ENCODE measurements around the gene ICA1.

ICA1 gene

DNA sequence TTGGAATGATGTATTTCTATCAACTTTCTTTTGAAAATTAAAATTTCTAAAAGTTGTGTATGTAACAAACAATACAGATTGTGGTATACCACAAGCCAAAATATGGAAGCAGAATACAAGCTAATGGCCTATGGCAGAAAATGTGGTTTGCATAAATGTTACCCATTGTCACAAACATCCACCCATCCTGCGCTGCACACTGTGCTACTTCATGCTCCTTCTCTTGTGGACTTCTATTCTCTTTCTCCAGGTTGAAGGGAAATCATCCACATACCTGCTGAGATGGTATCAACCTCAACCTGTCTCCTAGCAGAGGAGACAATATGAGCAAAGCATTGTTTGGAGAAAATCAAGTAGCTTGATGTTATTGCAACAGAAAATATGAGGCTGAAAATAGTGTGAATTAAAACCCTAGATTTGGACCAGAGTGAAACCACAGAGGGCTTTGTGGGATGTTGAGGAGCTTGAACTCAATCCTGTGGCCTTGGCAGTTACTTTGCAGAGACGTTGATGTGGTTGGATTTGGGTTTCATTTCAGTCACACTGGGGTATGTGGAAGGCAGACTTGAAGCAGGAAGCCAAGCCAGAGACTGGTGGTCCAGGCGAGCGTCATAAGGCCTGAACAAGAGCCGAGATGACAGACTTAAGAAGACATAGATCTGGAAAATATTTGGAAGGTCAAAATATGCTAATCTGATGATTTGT is 63.8 kb downstream of the ICA1 start:
- DNase-seq, result no peak

DNA sequence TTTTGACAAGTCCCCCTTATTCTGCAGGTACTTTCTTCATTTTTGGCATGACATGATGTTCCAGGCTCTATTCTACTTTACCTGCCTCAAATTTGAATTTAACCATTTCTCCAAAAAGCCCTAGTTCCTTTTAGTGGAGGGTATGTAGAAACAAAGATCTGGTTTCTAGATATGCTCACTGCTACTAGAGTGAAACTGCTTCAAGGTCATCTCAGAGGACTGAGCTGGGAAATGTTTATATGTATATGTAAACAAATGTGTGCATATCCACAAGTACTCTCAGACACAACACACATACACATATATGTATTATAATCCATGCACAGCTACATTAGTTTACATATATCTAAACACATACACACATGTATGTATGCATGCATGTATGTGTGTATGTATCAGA is 69.1 kb downstream of the ICA1 start:
- DNase-seq, result no peak

DNA sequence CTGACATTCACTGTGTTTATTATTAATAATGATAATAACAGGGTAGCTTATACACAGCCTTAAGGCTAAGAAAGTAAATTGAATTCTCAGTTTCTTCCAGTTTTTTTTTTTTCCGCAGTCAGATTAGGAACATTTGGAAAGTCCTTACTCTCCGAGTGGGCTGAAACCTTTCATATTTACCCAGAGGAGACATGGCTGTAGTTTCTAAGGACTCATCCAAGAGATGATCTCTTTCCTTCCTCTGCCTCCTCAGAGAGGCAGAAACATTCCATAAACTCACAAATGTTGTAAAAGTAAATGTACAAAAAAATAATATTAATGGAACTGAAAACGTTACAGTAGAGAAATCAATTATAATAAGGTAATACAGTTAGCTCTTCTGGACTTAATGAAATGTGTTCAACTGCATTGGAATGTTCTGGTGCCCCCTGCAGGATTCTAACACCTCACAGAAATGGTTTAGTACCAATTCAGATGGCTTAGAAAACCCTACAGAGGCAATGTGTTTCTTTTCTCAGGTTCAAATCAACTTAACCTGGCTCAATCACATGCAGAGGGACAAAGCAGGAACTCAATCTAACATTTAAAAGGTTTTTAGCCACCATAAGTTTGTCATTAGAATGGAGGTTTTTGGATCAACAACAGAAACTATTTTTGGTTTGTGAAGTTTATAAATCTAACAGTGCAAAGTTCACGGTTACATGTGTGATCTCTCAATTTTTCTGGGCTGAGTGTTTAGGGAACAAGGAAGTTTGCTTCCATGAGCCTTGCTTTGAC is 71.7 kb downstream of the ICA1 start:
- no peak for DNase-seq

DNA sequence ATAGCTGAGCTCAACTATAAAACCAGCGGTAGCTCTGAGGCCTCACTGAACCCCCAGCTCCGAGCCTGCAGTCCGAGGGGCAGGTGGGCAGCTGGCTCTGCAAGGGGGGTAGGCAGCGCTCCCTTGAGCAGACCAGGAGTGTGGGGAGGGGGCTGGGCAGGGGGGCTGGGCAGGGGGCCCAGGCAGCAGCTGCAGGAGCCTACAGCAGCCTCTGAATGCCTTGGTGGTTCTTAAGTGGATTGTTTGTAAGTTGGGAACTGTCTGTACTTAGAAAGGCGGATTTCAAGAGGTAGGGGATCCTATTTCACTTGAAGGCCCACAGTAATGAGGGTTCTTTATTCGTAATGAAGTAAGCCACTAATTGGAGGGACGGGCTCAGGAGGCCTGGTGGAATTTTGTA is 72.3 kb downstream of the ICA1 start:
- DNase-seq, result peak; percentile 90

DNA sequence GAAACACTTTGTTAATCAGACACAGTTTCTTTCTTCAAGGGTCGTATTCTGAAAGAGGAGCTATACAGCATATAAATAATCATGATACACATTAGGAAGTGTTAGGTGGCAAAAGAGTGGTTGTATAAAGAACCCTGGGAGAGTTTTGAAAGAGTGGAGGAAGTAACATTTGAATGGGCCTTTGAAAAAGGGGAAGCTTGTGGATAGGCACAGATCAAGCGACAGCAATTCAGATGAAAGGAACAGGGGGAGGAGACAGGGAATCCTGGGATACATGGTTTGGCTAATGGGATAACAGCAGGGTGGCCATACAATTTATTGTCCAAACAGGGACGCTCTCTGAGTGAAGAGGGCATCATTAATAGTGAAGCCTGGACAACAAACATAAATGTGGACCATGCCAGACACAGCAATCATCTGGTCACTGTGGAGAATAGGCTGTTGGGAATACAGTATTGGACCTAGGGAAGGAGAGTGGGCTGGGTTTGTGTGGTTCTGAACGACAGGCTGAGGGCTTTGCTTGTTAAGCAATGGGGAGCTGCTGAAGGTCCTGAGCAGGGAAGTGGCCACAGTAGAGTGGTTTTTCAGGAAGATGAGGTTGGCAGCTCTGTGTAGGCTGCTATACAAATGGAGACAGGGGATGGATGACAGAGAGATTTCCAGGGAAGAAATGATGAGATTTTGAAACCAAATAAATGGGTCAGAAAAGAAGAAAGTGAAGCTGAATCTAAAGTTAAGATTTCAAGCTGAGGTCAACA is 75.9 kb downstream of the ICA1 start:
- no peak for DNase-seq

DNA sequence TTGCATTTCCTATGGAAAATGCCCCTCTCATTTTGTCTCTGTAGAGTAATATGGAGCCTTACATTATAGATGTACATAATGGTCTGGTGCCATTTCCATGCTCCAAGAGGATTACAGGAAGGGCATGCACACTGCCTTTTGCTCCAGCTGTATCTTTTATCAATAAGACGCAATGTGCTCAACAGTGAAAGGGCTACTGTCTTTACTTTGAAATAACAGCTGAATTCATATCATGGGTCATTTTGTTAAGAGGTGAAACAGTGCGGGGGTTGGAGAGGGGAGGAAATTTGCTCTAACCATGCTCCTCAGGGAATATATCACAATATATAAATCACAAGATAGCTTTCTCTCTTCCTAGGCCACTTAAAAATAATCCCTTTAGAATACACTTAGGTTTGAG is 77.7 kb downstream of the ICA1 start:
- peak; percentile 28 for DNase-seq

DNA sequence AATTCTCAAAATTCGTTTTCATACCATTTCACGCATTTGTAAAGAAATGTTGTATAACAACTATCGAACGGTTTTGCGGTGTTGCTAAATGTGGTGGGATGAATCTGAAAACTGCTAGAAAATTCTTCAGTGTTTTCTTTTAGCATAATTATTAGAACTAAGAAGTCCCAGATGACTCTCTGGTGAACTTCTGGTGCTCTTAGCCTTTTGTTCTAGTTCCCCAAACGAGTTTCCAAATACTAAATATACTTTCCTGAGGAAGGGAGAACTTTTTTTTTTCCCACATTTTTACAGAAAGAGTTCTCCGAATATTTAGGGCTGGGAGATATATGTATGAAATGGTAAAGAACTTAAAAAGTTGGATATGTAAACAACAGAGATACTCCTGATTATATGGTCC is 82.5 kb downstream of the ICA1 start:
- DNase-seq, result no peak

DNA sequence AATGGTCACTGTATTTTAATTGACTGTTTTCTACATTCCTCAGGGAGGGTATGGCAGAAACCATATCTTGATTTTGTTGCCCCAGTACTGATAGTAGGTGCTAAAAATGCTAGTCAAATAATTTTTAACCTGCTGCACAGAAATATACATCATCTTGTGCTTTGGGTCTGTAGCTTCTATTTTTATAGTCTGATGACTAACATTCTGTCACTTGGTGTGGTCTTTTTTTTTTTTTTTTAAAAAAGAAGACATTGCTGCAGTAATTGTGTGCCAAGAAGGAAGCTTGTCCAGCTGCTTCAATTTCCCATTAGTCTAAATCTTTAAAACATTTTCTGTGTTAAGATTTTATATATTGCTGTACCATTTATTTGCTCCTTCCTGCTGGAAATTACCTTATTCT is 83.6 kb downstream of the ICA1 start:
- no peak for DNase-seq

DNA sequence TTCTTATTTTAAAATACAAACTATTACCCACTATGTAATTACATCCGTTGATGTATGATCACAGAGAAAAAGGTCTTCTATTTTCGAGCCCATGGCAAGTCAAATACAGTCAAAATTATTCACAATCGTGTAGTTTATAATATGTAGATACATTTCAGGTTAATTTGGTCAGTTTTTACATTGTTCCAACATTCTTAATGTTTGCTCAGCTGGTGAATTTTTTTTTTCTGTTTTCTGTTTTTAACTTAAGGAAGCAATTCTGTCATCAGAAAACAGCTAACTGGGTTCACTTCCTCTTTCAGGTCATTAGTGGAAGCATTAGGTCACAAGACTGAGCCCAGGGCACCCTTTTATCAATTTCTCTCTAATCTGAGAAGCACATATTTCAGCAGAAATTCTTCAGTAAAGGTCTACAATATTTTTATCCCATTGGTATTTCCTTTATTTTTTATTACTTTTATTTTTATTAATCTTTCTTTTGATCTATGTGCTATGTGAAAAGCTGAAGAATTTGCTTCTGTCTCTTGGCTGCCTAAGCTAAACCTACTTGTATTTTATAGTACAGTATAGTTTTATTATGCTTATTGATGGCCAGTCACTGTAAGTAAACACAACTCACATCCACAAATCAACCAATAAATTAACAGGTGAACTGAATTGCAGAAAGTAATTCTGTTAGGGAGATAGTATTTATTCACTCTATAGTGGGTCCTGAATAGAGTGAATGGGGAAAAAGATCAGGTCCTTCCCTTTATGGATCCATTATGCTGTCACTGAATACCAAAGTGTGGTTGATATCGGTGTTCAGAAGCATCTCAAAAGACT is 84.6 kb downstream of the ICA1 start:
- no peak for DNase-seq

DNA sequence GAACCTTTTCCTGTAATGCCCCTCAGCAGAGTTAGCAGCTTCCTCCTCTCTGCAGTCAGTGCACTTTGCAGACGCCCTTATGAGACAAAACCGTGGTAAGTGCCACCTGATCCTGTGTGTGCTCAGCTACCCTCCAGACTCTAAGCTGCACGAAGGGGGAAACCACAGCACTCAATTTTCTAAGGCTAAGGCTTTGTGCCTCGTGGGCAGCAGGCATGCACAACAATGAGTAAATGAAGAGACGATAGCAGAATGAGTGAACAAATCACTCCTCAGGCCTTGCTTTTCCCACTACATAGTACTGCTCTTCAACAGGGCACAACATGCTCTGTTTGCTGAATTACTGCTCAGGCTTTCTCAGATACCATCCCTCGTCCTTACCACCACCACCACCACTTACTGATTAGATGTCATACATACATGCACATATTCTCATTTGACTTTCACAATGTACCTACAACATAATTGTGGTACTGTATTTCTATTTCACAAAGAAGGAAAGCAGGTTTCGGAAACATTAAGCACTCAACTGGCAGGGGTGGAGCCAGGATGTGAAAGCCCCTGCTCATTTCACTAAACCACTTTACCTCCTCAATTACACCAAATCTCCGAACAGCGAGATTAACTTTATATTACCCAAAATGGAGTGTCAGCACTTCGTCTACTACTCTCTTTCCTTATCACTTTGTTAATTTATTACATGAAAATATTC is 85.4 kb downstream of the ICA1 start:
- no peak for DNase-seq

DNA sequence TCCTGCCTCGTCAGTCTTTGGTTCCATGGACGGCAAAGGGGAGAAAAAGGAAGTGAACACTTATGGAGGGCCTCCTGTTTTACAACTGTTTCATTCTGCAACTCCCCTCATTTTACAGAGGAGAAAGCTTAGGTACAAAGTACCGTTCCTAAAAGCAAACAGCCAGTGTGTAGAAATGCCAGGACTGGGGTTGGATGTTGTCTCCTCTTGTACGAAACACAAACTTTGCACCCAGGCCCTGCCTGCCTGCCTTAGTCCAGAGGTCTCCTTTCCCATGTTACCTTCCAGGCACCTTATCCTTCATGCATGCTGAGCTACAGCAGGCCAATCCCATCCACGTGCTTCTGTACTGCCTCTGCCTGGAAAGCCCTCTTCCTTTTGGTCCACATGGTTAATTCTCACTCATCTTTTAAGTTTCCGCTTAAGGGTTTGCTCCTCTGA is 86.0 kb downstream of the ICA1 start:
- DNase-seq, result no peak

DNA sequence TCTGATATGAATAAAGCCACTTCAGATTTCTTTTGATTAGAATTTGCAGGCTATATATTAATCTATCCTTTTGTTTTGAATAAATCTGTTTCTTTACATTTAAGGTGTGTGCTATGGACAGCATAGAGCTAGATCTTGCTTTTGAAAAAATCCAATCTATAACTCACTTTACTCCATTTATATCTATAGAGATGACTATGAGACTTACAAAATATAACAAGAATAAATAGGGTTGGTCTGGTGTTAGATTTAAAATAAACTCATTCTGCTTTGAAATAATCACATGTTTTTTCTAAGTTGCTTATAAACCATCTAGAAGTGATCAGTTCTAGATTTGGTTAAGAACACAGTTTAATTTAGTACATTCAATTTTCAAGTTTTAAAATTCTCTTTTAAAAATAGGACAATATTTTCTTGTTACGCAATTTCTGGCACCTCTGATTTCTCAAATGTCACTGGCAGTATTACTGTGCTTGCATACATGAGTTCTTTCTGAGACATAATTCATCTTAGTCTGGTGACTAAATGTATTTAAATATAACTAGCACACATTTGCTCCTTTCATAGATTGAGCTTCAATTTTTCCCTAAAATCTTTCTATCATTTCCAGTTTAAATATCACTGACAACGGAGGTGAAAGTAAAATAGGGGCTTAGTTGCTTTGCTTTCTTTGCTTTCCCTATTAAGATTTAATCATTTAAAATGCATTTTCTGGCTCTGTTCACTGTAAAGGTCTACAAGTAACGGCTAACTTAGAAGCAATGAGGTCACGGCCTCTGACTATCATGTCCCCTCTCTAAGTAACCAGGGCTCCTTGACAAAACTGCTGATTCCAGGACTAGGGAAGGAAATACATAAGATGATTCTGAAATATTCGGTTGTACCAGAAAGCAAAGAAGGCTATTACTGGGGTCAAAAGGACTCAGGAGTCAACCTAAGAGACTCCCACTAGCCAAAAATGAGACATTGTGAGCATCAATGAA is 89.3 kb downstream of the ICA1 start:
- DNase-seq, result no peak

DNA sequence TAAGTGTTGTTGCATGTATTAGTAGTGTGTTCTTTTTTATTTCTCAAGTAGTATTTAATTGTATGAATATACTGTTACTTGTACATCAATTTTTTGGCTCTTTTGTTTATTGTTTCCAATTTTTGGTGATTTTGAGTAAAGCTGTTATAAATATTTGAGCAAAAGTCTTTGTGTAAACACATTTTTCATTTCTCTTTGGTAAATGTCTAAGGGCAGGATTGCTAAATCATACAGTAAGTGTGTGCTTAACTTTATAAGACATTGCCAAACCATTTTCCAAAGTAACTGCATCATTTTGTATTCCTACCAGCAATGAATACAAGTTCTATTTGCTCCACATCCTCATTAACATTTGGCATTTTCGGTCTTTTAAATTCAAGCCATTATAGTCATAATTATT is 92.8 kb downstream of the ICA1 start:
- no peak for DNase-seq

DNA sequence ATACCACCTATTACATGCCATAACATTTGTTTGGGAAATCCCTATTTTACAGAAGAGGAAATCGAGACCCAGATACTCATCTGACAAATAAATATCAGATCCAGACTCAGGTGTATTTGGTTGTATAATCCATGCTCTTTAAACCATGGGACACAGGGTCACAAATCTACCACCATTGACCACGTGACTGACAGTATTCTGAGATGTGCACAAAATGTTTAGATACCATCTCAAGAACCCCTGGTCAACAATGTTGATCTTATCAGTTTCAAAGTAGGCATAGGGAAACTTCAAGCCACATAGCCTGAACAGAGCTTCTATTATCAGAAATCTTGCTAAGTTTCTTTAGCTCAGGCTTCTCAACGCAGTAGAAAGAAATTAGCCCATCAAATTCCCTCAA is 93.6 kb downstream of the ICA1 start:
- DNase-seq, result no peak

DNA sequence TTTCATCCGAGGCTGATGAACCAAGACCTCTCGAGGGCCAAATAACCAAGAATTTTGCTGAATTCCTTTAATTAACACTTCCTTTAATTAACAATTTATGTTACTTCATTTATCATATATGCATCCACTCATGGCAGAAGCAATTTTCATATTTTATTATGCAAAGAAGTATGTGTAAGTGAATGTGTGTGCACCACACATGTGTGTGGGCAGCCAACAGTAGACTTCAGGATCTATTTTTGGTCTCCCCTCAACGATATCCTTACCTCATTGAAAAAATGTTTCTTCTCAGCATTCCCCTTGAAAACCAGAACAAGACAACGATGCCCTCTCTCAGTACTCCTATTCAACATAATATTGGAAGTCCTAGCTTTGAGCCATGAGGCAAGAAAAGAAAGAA is 96.8 kb downstream of the ICA1 start:
- DNase-seq, result no peak

DNA sequence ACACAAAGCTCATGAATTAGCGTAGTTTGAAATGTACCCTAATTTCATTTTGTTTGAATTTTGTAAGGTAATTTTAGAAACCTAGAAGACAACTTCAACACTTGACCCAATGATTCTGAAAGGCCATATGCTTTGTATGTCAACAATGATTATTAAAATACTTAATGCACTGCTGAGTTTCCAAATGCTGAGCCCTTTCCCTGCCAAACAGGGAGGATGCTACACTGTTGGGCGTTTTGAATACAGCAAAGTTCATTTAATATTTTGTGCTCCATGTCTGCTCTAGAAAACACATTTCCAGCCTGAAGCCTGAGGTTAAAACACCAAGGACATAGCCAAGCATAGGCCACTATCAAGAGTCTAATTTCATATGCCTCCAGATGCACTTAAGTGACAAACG is 99.8 kb downstream of the ICA1 start:
- no peak for DNase-seq

DNA sequence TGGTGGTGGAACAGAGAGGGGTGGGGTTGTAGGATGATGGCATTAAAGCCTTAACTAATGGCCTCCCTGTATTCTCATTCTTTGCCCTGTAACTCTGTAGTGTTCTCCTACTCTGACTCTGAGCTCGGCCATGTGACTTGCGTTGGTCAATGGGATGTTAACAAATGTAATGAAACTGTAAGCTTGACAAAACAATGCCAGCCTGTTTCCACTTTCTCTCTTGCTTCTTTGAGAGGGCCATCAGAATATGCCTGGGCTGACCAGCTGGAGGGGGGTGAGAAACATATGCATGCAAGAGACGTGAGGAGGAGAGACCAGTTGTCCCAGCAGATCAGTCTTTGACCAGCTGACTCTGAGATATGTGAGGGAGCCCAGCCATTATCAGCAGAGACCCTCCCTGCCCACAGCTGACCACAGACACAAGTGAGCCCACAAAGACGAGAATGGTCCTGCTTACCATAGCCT is 100.6 kb downstream of the ICA1 start:
- DNase-seq, result no peak

DNA sequence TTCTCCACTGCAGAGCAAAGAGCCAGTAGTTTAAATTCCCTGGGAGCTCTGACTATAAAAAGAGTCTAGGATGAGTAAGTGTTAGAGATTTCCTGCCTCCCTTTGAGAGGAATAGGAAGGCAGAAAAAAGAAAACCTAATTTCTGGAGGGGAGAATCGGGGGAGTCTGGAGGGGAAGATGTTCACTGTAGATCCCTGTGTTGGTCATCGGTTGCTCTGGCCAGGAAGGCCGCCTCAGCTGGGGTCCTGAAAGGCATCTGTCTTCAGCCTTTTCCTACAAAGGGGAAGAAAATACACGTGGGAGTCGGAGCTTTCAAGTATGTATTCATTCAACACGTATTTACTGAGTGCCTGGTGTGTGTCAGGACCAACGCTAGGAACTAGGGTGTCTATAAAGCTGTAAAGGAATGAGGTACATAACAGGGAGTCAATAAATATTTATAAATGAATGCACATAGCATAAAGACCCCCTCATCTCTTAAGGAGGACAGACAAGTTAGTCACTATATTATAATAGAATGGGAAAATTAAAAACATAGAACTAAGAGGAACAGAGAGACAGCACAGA is 101.1 kb downstream of the ICA1 start:
- no peak for DNase-seq

DNA sequence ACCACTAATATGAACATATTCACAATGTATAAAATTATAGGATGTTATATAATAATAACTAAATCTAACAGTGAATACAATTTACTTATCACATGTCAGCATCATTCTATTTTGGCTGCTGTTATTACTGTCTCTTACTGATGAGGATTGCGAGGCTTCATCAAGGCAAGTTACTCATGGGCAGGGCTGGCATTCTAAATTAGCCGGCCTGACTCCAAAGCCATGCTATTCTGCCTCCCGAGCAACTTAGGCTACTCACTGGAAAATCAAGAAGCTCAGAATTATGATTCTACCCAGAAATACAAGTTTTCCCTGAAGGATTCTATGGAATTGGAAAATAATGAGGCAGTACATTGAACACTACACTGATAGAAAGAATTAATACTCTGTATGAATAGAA is 101.7 kb downstream of the ICA1 start:
- DNase-seq, result no peak

DNA sequence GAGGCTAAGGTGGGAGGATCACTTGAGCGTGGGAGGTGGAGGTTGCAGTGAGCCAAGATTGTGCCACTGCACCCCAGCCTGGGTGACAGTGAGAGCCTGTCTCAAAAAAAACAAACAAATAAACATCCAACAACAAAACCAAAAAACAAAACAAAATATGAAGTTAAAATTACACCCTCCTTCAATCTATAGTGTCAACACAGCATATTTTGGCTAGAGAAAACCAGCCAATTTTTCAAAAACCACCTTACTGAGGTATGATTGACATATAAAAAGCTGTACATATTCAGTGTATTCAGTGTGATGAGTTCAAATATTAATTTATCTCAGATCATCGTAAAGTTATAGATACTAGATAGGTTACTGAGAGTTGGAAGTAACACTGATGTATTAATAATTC is 102.4 kb downstream of the ICA1 start:
- DNase-seq, result no peak

DNA sequence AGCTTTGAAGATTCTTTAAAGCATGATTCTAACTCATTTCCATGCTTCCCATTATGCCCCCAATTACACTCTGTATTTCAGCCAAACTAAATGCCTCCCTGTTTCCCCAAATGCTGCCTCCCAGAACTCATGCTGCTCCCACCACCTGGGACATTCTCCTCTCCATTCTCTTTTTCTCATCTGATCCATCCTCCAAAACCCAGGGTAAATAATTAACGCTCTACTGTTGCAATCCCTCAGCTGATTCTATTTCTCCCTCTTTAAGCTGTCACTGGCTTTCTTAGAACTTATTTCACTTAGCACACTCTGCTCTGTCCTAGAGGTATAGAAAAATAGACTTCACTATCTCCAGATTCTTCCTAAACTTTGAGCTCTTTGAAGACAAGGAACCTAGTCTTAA is 104.7 kb downstream of the ICA1 start:
- DNase-seq, result no peak
